ENCODE measurements around the gene RCOR3.
"Not testable (repeated sequence)": the region's sequence is repeated elsewhere in the genome, so short reads cannot be mapped to it uniquely, and the experiment has no call there.

Gene RCOR3

GRCh38 chr1:211237579-211237978 is 21.6 kb upstream of the RCOR3 start:
- H3K36me3 ChIP-seq (ENCODE audit: insufficient read depth, low read length): no peaks in the 10 kb centered on the region
- no peak overlapping the region for H3K4me2 ChIP-seq (ENCODE audit: low read length)
- no peak overlapping the region for H3K9ac ChIP-seq (ENCODE audit: low read depth, low read length)
- H3K9me3 ChIP-seq (replicated peaks; ENCODE audit: low read length): no peaks in the 10 kb centered on the region
- no peak overlapping the region for H3K4me3 ChIP-seq (ENCODE audit: low read length)
- no peaks in the 10 kb centered on the region for H3K4me1 ChIP-seq (ENCODE audit: control insufficient read depth, insufficient read depth, low read length)
- no peaks in the 10 kb centered on the region for H3K27me3 ChIP-seq (ENCODE audit: control insufficient read depth, insufficient read depth, low read length)

GRCh38 chr1:211240567-211240966 is 18.6 kb upstream of the RCOR3 start:
- H3K9ac ChIP-seq (ENCODE audit: low read depth, low read length); H3K27me3 ChIP-seq (ENCODE audit: control insufficient read depth, insufficient read depth, low read length); H3K4me1 ChIP-seq (ENCODE audit: control insufficient read depth, insufficient read depth, low read length); H3K9me3 ChIP-seq (replicated peaks; ENCODE audit: low read length); H3K4me2 ChIP-seq (ENCODE audit: low read length); H3K36me3 ChIP-seq (ENCODE audit: insufficient read depth, low read length); H3K4me3 ChIP-seq (ENCODE audit: low read length): not testable (repeated sequence)

GRCh38 chr1:211241071-211241470 is 18.1 kb upstream of the RCOR3 start:
- Histone ChIP-seq H3K27me3 (ENCODE audit: control insufficient read depth, insufficient read depth, low read length) (no peaks in the 10 kb centered on the region), H3K9me3 (replicated peaks; ENCODE audit: low read length) (no peaks in the 10 kb centered on the region), H3K4me3 (ENCODE audit: low read length) (no peak overlapping the region), H3K4me2 (ENCODE audit: low read length) (no peak overlapping the region), H3K36me3 (ENCODE audit: insufficient read depth, low read length) (no peaks in the 10 kb centered on the region), H3K9ac (ENCODE audit: low read depth, low read length) (no peak overlapping the region), H3K4me1 (ENCODE audit: control insufficient read depth, insufficient read depth, low read length) (no peaks in the 10 kb centered on the region)

- H3K4me3 ChIP-seq (ENCODE audit: low read length); H3K9ac ChIP-seq (ENCODE audit: low read depth, low read length); H3K4me2 ChIP-seq (ENCODE audit: low read length); H3K27me3 ChIP-seq (ENCODE audit: control insufficient read depth, insufficient read depth, low read length); H3K4me1 ChIP-seq (ENCODE audit: control insufficient read depth, insufficient read depth, low read length); H3K36me3 ChIP-seq (ENCODE audit: insufficient read depth, low read length); H3K9me3 ChIP-seq (replicated peaks; ENCODE audit: low read length): not testable (repeated sequence)
Observed at GRCh38 chr1:211243639-211244038, 15.5 kb upstream of the RCOR3 start.

GRCh38 chr1:211246583-211246982 is 12.6 kb upstream of the RCOR3 start:
- not testable (repeated sequence) for H3K9ac ChIP-seq (ENCODE audit: low read depth, low read length); H3K4me2 ChIP-seq (ENCODE audit: low read length); H3K36me3 ChIP-seq (ENCODE audit: insufficient read depth, low read length); H3K4me1 ChIP-seq (ENCODE audit: control insufficient read depth, insufficient read depth, low read length); H3K27me3 ChIP-seq (ENCODE audit: control insufficient read depth, insufficient read depth, low read length); H3K4me3 ChIP-seq (ENCODE audit: low read length); H3K9me3 ChIP-seq (replicated peaks; ENCODE audit: low read length)

GRCh38 chr1:211247921-211248320 is 11.2 kb upstream of the RCOR3 start:
- Histone ChIP-seq H3K9me3 (replicated peaks; ENCODE audit: low read length) (no peaks in the 10 kb centered on the region), H3K4me2 (ENCODE audit: low read length) (no peak overlapping the region), H3K4me1 (ENCODE audit: control insufficient read depth, insufficient read depth, low read length) (no peaks in the 10 kb centered on the region), H3K9ac (ENCODE audit: low read depth, low read length) (no peak overlapping the region), H3K27me3 (ENCODE audit: control insufficient read depth, insufficient read depth, low read length) (no peaks in the 10 kb centered on the region), H3K4me3 (ENCODE audit: low read length) (no peak overlapping the region), H3K36me3 (ENCODE audit: insufficient read depth, low read length) (no peaks in the 10 kb centered on the region)

GRCh38 chr1:211249611-211250010 is 9.6 kb upstream of the RCOR3 start:
- H3K36me3 ChIP-seq (ENCODE audit: insufficient read depth, low read length); H3K4me1 ChIP-seq (ENCODE audit: control insufficient read depth, insufficient read depth, low read length); H3K4me3 ChIP-seq (ENCODE audit: low read length); H3K27me3 ChIP-seq (ENCODE audit: control insufficient read depth, insufficient read depth, low read length); H3K9me3 ChIP-seq (replicated peaks; ENCODE audit: low read length); H3K9ac ChIP-seq (ENCODE audit: low read depth, low read length); H3K4me2 ChIP-seq (ENCODE audit: low read length): not testable (repeated sequence)

- Histone ChIP-seq H3K9me3 (replicated peaks; ENCODE audit: low read length) (no peaks in the 10 kb centered on the region), H3K36me3 (ENCODE audit: insufficient read depth, low read length) (no peaks in the 10 kb centered on the region), H3K4me3 (ENCODE audit: low read length) (peak overlapping the region; percentile 100), H3K27me3 (ENCODE audit: control insufficient read depth, insufficient read depth, low read length) (no peaks in the 10 kb centered on the region), H3K4me1 (ENCODE audit: control insufficient read depth, insufficient read depth, low read length) (peaks cover 17% of the 10 kb centered on the region), H3K4me2 (ENCODE audit: low read length) (peak overlapping the region; percentile 95), H3K9ac (ENCODE audit: low read depth, low read length) (peak overlapping the region; percentile 98)
Observed at GRCh38 chr1:211257826-211258225, 1.3 kb upstream of the RCOR3 start.

GRCh38 chr1:211258310-211258755 is 833 bp upstream of the RCOR3 start:
- peaks cover 17% of the 10 kb centered on the region for H3K4me1 ChIP-seq (ENCODE audit: control insufficient read depth, insufficient read depth, low read length)
- H3K4me2 ChIP-seq (ENCODE audit: low read length): peak overlapping the region; percentile 95

GRCh38 chr1:211259638-211260126 is 516 bp downstream of the RCOR3 start:
- peak overlapping the region; percentile 100 for H3K4me3 ChIP-seq (ENCODE audit: low read length)
- peaks cover 17% of the 10 kb centered on the region for H3K4me1 ChIP-seq (ENCODE audit: control insufficient read depth, insufficient read depth, low read length)
- H3K9ac ChIP-seq (ENCODE audit: low read depth, low read length): peak overlapping the region; percentile 97
- H3K4me2 ChIP-seq (ENCODE audit: low read length): peak overlapping the region; percentile 96
- no peaks in the 10 kb centered on the region for H3K36me3 ChIP-seq (ENCODE audit: insufficient read depth, low read length)
- H3K9me3 ChIP-seq (replicated peaks; ENCODE audit: low read length): no peaks in the 10 kb centered on the region
- no peaks in the 10 kb centered on the region for H3K27me3 ChIP-seq (ENCODE audit: control insufficient read depth, insufficient read depth, low read length)

More at GRCh38 chr1:211258310-211258755, 833 bp upstream of the RCOR3 start:
- Histone ChIP-seq H3K27me3 (ENCODE audit: control insufficient read depth, insufficient read depth, low read length) (no peaks in the 10 kb centered on the region), H3K9me3 (replicated peaks; ENCODE audit: low read length) (no peaks in the 10 kb centered on the region), H3K9ac (ENCODE audit: low read depth, low read length) (peak overlapping the region; percentile 98), H3K36me3 (ENCODE audit: insufficient read depth, low read length) (no peaks in the 10 kb centered on the region), H3K4me3 (ENCODE audit: low read length) (peak overlapping the region; percentile 100)

- H3K4me3 ChIP-seq (ENCODE audit: low read length): peak overlapping the region; percentile 100
- peak overlapping the region; percentile 96 for H3K4me2 ChIP-seq (ENCODE audit: low read length)
- H3K27me3 ChIP-seq (ENCODE audit: control insufficient read depth, insufficient read depth, low read length): no peaks in the 10 kb centered on the region
- H3K36me3 ChIP-seq (ENCODE audit: insufficient read depth, low read length): no peaks in the 10 kb centered on the region
- no peaks in the 10 kb centered on the region for H3K9me3 ChIP-seq (replicated peaks; ENCODE audit: low read length)
- H3K4me1 ChIP-seq (ENCODE audit: control insufficient read depth, insufficient read depth, low read length): peaks cover 17% of the 10 kb centered on the region
- H3K9ac ChIP-seq (ENCODE audit: low read depth, low read length): peak overlapping the region; percentile 86
Observed at GRCh38 chr1:211260141-211261107, 1.3 kb downstream of the RCOR3 start.

- Histone ChIP-seq H3K9ac (ENCODE audit: low read depth, low read length) (peak overlapping the region; percentile 86), H3K4me1 (ENCODE audit: control insufficient read depth, insufficient read depth, low read length) (peaks cover 17% of the 10 kb centered on the region), H3K4me2 (ENCODE audit: low read length) (peak overlapping the region; percentile 96), H3K4me3 (ENCODE audit: low read length) (peak overlapping the region; percentile 100), H3K9me3 (replicated peaks; ENCODE audit: low read length) (no peaks in the 10 kb centered on the region), H3K27me3 (ENCODE audit: control insufficient read depth, insufficient read depth, low read length) (no peaks in the 10 kb centered on the region), H3K36me3 (ENCODE audit: insufficient read depth, low read length) (no peaks in the 10 kb centered on the region)
Observed at GRCh38 chr1:211261229-211261628, 2.1 kb downstream of the RCOR3 start.
